HEK293 (cell line): ENCODE measurements around the gene KCTD10.

Experiments used
- CTCF ChIA-PET: fragments of 350-600 bp; formaldehyde crosslinking; extraction: SDS; loops from one replicate; lab custom pipeline; 2021; ENCODE audit warnings: antibody characterized with exemption; lab: Yijun Ruan, JAX
- POLR2A ChIA-PET: fragments of 300-600 bp; formaldehyde crosslinking; extraction: SDS; loops from one replicate; lab custom pipeline; 2020; ENCODE audit warnings: antibody characterized with exemption, inconsistent platforms; lab: Yijun Ruan, JAX
- H3K27ac ChIP-seq: fragments of 200-500 bp; sonication (Bioruptor generic); 2 replicates; pipeline ENCODE4 v1.5.1; 2014; ENCODE audit warnings: low read depth, low read length, control low read depth, inconsistent platforms; ENCODE audit errors: extremely low read depth
- H3K36me3 ChIP-seq, 2 experiments: fragments of 200-500 bp in 1 of 2; sonication (Bioruptor generic) in 1 of 2; 1 replicate in 1 of 2; 2 replicates in 1 of 2; pipeline ENCODE4 v1.5.1; 2014 to 2017; ENCODE audit warnings: inconsistent platforms in 2 of 2, low read length in 2 of 2; ENCODE audit not compliant: control insufficient read depth in 2 of 2, insufficient read depth in 1 of 2
- H3K4me1 ChIP-seq: fragments of 200-500 bp; sonication (Bioruptor generic); 2 replicates; pipeline ENCODE4 v1.5.1; 2014; ENCODE audit warnings: mild to moderate bottlenecking, low read length, inconsistent platforms; ENCODE audit not compliant: control insufficient read depth, insufficient read depth
- H3K4me3 ChIP-seq: 2 replicates; pipeline ENCODE4 v1.5.1; 2011; ENCODE audit warnings: low read depth, mild to moderate bottlenecking, control low read depth, low read length, moderate library complexity
- H3K9me3 ChIP-seq: fragments of 200-500 bp; sonication (Bioruptor generic); 2 replicates; pipeline ENCODE4 v1.5.1; 2014; ENCODE audit warnings: low read depth, low read length, inconsistent platforms; ENCODE audit not compliant: control insufficient read depth, insufficient read depth
- BCL11B ChIP-seq: fragments of 450-650 bp; formaldehyde crosslinking; IDR thresholded peaks from 2 replicates; pipeline ENCODE4 v1.5.1; 2016; ENCODE audit warnings: low read depth, missing biosample characterization, missing genetic modification characterization
- FEZF1 ChIP-seq: fragments of 450-650 bp; formaldehyde crosslinking; IDR thresholded peaks from 2 replicates; pipeline ENCODE4 v1.5.1; 2016; ENCODE audit warnings: missing biosample characterization, missing genetic modification characterization
- HOXA7 ChIP-seq: sonication (generic); formaldehyde crosslinking; IDR thresholded peaks from 2 replicates; pipeline ENCODE4 v1.8.1; 2022; ENCODE audit warnings: missing genetic modification reagents, borderline replicate concordance
- RBAK ChIP-seq: fragments of 450-650 bp; formaldehyde crosslinking; IDR thresholded peaks from 2 replicates; pipeline ENCODE4 v1.5.1; 2016; ENCODE audit warnings: missing biosample characterization, missing genetic modification characterization
- SALL2 ChIP-seq: fragments of 450-650 bp; formaldehyde crosslinking; IDR thresholded peaks from 2 replicates; pipeline ENCODE4 v1.5.0; 2017; ENCODE audit warnings: missing biosample characterization, mild to moderate bottlenecking, missing genetic modification characterization, borderline replicate concordance
- SP7 ChIP-seq: fragments of 450-650 bp; formaldehyde crosslinking; IDR thresholded peaks from 2 replicates; pipeline ENCODE4 v1.5.1; 2016; ENCODE audit warnings: missing biosample characterization, missing genetic modification characterization
- TCF7L2 ChIP-seq: IDR thresholded peaks from 2 replicates; pipeline ENCODE4 v1.6.1; 2011; ENCODE audit warnings: low read depth, mild to moderate bottlenecking, inconsistent platforms, low read length, moderate library complexity, borderline replicate concordance
- TSHZ1 ChIP-seq: fragments of 450-650 bp; formaldehyde crosslinking; IDR thresholded peaks from 2 replicates; pipeline ENCODE4 v1.5.1; 2016; ENCODE audit warnings: missing biosample characterization, missing genetic modification characterization, borderline replicate concordance
- YY2 ChIP-seq: fragments of 450-650 bp; formaldehyde crosslinking; IDR thresholded peaks from 2 replicates; pipeline ENCODE4 v1.5.1; 2016; ENCODE audit warnings: missing biosample characterization, missing genetic modification characterization
- ZBTB1 ChIP-seq: fragments of 450-650 bp; formaldehyde crosslinking; IDR thresholded peaks from 2 replicates; pipeline ENCODE4 v1.5.1; 2016; ENCODE audit warnings: missing biosample characterization, missing genetic modification characterization
- ZBTB17 ChIP-seq: fragments of 450-650 bp; formaldehyde crosslinking; IDR thresholded peaks from 2 replicates; pipeline ENCODE4 v1.5.1; 2016; ENCODE audit warnings: missing biosample characterization, missing genetic modification characterization
- ZBTB21 ChIP-seq: fragments of 450-650 bp; formaldehyde crosslinking; IDR thresholded peaks from 2 replicates; pipeline ENCODE4 v1.5.1; 2017; ENCODE audit warnings: missing biosample characterization, missing genetic modification characterization
- ZNF138 ChIP-seq: fragments of 450-650 bp; formaldehyde crosslinking; IDR thresholded peaks from 2 replicates; pipeline ENCODE4 v1.5.1; 2016; ENCODE audit warnings: missing biosample characterization, missing genetic modification characterization, borderline replicate concordance
- ZNF148 ChIP-seq: fragments of 450-650 bp; formaldehyde crosslinking; IDR thresholded peaks from 2 replicates; pipeline ENCODE4 v1.5.0; 2017; ENCODE audit warnings: missing biosample characterization, missing genetic modification characterization, borderline replicate concordance
- ZNF174 ChIP-seq: fragments of 450-650 bp; formaldehyde crosslinking; IDR thresholded peaks from 2 replicates; pipeline ENCODE4 v1.5.0; 2017; ENCODE audit warnings: missing biosample characterization, mild to moderate bottlenecking, missing genetic modification characterization
- ZNF184 ChIP-seq: fragments of 450-650 bp; IDR thresholded peaks from 2 replicates; pipeline ENCODE4 v1.5.1; 2018; ENCODE audit warnings: missing biosample characterization, mild to moderate bottlenecking, missing genetic modification characterization
- ZNF2 ChIP-seq: fragments of 450-650 bp; formaldehyde crosslinking; IDR thresholded peaks from 2 replicates; pipeline ENCODE4 v1.5.1; 2016; ENCODE audit warnings: missing biosample characterization, missing genetic modification characterization
- ZNF24 ChIP-seq: fragments of 450-650 bp; formaldehyde crosslinking; IDR thresholded peaks from 2 replicates; pipeline ENCODE4 v1.5.1; 2016; ENCODE audit warnings: missing biosample characterization, missing genetic modification characterization
- ZNF280D ChIP-seq: fragments of 450-650 bp; formaldehyde crosslinking; IDR thresholded peaks from 2 replicates; pipeline ENCODE4 v1.5.1; 2016; ENCODE audit warnings: missing biosample characterization, missing genetic modification characterization
- ZNF449 ChIP-seq: fragments of 450-650 bp; formaldehyde crosslinking; IDR thresholded peaks from 2 replicates; pipeline ENCODE4 v1.5.1; 2017; ENCODE audit warnings: missing biosample characterization, mild to moderate bottlenecking, missing genetic modification characterization, moderate library complexity
- ZNF600 ChIP-seq: fragments of 450-650 bp; formaldehyde crosslinking; IDR thresholded peaks from 2 replicates; pipeline ENCODE4 v1.5.1; 2016; ENCODE audit warnings: missing biosample characterization, missing genetic modification characterization
- ZNF629 ChIP-seq: fragments of 450-650 bp; formaldehyde crosslinking; IDR thresholded peaks from 2 replicates; pipeline ENCODE4 v1.5.1; 2017; ENCODE audit warnings: missing biosample characterization, missing genetic modification characterization
- ZNF76 ChIP-seq: fragments of 450-650 bp; formaldehyde crosslinking; IDR thresholded peaks from 2 replicates; pipeline ENCODE4; 2016; ENCODE audit warnings: low read depth, missing biosample characterization, missing genetic modification characterization, borderline replicate concordance
- ZNF768 ChIP-seq: fragments of 450-650 bp; formaldehyde crosslinking; IDR thresholded peaks from 2 replicates; pipeline ENCODE4 v1.5.1; 2018; ENCODE audit warnings: missing biosample characterization, mild to moderate bottlenecking, missing genetic modification characterization
- ZNF792 ChIP-seq: fragments of 450-650 bp; formaldehyde crosslinking; IDR thresholded peaks from 2 replicates; pipeline ENCODE4 v1.5.1; 2016; ENCODE audit warnings: missing biosample characterization, missing genetic modification characterization
- ZNF837 ChIP-seq: fragments of 450-650 bp; formaldehyde crosslinking; IDR thresholded peaks from 2 replicates; pipeline ENCODE4 v1.5.1; 2016; ENCODE audit warnings: missing biosample characterization, missing genetic modification characterization
- ZXDB ChIP-seq: fragments of 450-650 bp; formaldehyde crosslinking; IDR thresholded peaks from 2 replicates; pipeline ENCODE4 v1.5.1; 2016; ENCODE audit warnings: missing biosample characterization, missing genetic modification characterization

Gene KCTD10

GRCh38 chr12:109462868-109463692 is 14.0 kb downstream of the KCTD10 start:
- H3K4me3 ChIP-seq = 0 out of 2 replicates have a peak overlapping the region, but pooled peaks have one; percentile 3
- H3K4me1 ChIP-seq = peaks cover 19% of the 10 kb centered on the region
- ChIA-PET CTCF (interaction anchor here (0.6 to 5.3 kb wide), 3 partner anchors 29 to 38 kb away, joined by 3 to 27 read pairs (median 7); no protein-coding TSS in a partner anchor), POLR2A (interaction anchor here (1.2 to 4.2 kb wide), 3 partner anchors 10 to 14 kb away, joined by 3 to 17 read pairs (median 3); partner anchors contain the start of genes KCTD10 and UBE3B)
- H3K27ac ChIP-seq = peak overlapping the region; percentile 24; the same call in 1 of the 2 replicates
- no peaks in the 10 kb centered on the region for H3K9me3 ChIP-seq
- peaks cover 0 to 46% of the 10 kb centered on the region in 2 experiments; a peak in 2 of 3 replicates for H3K36me3 ChIP-seq
- TF ChIP-seq ZNF148 (tag by site-specific recombination) = no peak
- TF ChIP-seq TCF7L2 = peak; percentile 56; the same call in 1 of the 2 replicates
- TF ChIP-seq ZNF184 (tag by site-specific recombination) = no peak
- peak; percentile 86 for TF ChIP-seq FEZF1 (tag by site-specific recombination)
- TF ChIP-seq ZXDB (tag by site-specific recombination) = peak; percentile 49
- no peak for TF ChIP-seq RBAK
- no peak for TF ChIP-seq TSHZ1 (tag by site-specific recombination)
- no peak for TF ChIP-seq ZNF24 (tag by site-specific recombination)
- no peak for TF ChIP-seq ZBTB1
- no peak for TF ChIP-seq YY2
- TF ChIP-seq ZNF174 = no peak
- TF ChIP-seq ZNF768 = no peak
- TF ChIP-seq ZNF138 (tag by site-specific recombination) = no peak
- TF ChIP-seq ZNF2 (tag by site-specific recombination) = no peak
- no peak for TF ChIP-seq ZNF76 (tag by site-specific recombination)
- peak; percentile 72 for TF ChIP-seq ZNF600 (tag by site-specific recombination)
- no peak for TF ChIP-seq ZNF837
- TF ChIP-seq ZNF280D (tag by site-specific recombination) = no peak
- TF ChIP-seq ZNF792 (tag by site-specific recombination) = no peak
- no peak for TF ChIP-seq BCL11B (tag by site-specific recombination)
- peak; percentile 65 for TF ChIP-seq ZBTB17 (tag by site-specific recombination)
- TF ChIP-seq SALL2 (tag by site-specific recombination) = no peak
- 0 out of 2 replicates have a peak, but pooled peaks have one; percentile 34 for TF ChIP-seq ZBTB21 (tag by site-specific recombination)
- peak; percentile 64 for TF ChIP-seq ZNF629 (tag by site-specific recombination)
- TF ChIP-seq HOXA7 (CRISPR knock-in tag) = no peak
- peak; percentile 72 for TF ChIP-seq SP7
- TF ChIP-seq ZNF449 (tag by site-specific recombination) = no peak
